HG02981 (cell line): Measurements from ENCODE around the gene FLACC1.
"Not testable (repeated sequence)": the region's sequence is repeated elsewhere in the genome, so short reads cannot be mapped to it uniquely, and the experiment has no call there.

Source experiments
- ATAC-seq: cut with Tn5 transposase; IDR thresholded peaks from one replicate; pipeline ENCODE4 v1.9.1; 2021; ENCODE audit warnings: mild to moderate bottlenecking, moderate library complexity; ENCODE audit not compliant: unreplicated experiment

FLACC1 gene

DNA sequence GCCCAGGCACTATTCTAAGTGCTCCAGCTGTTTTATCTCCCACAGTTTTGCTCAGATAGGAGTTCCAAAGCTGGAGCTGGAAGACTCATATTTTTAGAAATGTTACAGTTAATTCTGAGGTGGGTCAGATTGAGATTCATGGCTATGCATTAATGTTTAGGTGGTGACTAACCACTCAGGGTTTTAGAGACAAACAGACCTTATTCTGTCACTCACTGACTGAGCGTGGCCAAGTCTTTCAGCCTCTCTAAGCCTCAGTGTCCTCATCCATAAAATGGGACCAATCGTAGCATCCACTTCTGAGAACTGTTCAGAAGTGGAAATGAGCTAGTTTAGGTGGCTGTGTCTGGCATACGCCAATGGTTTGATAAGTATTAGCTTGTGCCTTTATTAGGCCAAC lies 101.1 kb downstream of the FLACC1 start:
- ATAC-seq: no peak

DNA sequence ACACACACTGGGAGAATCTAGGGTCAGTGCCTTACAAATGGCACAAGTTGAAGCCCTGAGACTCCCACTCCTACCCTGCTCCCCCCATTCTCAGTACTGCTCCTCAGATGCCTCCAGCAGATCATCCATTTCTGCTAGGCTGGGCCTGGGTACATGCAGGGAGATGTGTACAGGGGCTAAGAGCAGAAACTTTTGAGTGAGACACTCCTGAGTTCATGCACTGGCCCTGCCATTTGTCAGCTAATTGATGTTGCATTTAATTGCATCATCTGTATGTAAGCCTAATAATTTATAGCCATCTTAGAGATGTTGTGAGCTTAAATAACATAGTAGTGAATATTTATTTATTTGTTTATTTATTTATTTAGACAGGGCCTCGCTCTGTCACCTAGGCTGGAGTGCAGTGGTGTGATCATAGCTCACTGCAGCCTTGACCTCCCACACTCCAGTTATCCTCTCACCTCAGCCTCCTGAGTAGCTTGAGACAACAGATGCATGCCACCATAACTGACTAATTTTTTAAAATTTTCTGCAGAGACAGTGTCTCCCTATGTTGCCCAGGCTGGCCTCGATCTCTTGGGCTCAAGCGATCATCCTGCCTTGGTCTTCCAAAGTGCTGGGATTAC lies 101.6 kb downstream of the FLACC1 start:
- ATAC-seq: no peak

DNA sequence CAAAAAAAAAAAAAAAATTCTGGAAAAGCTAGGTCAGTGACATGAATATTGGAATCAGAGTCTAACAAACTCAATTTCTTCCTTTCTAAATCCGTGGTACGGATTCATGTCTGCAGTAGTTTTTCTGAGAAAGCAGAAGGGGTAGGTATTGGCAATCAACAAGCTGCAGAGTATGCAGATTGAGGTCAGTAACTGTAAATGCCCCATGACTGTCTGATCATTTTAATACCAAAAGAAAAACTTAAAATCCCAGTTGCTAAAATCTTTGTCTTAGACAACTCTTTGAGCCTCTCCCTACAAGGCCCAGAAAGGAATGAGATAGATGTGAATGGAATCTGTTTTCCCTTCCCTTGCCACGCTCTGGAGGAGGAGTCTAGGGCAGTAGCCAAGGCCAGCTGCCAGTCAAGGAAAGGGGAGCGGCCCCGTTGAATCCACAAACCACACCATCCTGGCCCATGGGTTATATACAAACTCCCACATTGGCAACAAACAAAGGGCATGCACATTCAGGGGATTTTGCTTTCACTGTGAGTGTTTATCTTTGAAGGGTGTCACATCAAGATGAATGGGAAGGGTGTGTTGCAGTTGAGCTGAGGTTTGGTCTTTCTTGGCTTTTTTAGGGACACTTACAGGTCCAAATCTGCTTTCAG lies 102.9 kb downstream of the FLACC1 start:
- no peak for ATAC-seq

DNA sequence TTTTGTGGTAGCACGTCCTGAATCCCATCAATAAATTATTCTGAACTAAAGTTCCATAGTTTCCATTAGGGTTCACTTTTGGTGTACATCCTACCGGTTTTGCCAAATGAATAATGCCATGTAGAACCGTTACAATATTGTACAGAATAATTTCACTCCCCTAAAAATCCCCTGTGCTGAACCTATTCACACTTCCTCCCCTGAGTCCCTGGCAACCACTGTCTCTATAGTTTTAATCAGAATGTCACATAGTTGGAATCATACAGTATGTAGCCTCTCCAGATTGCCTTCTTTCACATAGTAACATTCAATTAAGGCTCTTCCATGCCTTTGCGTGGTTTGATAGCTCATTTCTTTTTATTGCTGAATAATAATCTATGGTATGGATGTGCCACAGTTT lies 106.4 kb downstream of the FLACC1 start:
- no peak for ATAC-seq

DNA sequence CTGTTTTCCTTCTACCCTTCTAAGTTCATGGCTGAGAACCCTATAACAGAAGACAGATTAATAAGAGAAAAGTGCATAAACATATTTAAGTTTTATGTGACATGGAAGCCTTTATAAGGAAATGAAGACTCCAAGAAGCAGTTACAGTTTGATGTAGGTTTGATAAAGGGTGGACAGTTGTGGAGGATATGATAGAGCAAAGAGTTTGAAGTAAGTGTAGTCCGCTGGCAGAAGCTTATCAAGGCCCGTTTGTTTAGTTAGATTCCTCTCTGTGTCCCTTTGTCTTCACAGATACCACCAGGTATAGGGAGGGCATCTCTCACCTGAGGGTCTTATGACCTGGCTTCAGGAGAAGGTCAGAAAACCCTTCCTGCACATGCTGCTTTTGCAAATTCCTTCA lies 107.3 kb downstream of the FLACC1 start:
- ATAC-seq: no peak

DNA sequence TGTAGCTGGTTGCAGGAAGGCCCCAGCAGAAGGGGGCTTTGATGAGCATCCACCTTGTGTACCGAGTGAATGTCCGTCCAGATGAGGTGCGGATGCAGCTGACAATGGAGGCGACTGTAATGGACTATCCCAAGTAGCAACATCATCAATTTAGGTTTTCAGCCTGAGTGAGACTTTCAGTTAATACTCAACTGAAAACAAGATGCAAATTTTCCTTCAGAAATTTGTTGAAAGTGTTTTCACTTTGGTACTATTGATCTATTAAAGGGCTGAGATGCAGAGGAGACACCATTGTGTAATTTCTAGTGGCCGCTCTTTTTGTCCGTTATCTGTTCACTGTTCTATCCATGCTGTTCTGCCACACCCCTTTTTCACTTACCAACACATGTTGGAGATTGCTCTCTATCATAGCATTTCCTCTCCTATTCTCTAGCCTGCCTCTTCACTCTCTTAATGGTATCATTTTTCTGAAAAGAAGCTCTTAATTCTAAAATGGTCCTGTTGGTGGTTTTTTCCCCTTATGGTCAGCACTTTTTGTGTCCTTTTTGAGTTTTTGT lies 108.8 kb downstream of the FLACC1 start:
- ATAC-seq: no peak

DNA sequence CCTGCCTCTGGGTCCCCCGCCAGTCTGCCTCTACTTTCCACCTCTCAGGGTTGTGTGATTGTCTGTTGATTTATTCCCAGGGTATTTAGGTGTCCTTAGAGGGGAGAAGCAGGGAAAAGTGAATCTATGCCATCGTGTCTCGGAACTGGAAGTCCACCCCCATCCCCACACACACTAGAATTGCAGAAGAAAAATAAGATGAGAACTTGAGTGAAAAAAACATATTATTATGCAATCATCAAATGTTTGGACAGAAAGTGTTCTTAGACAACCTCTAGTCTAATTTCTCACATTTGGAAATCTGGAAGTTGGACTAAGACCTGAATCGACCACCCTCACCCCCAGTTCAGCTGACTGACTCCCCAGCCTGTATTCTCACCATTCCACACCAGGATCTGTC lies 110.9 kb downstream of the FLACC1 start:
- no peak for ATAC-seq

DNA sequence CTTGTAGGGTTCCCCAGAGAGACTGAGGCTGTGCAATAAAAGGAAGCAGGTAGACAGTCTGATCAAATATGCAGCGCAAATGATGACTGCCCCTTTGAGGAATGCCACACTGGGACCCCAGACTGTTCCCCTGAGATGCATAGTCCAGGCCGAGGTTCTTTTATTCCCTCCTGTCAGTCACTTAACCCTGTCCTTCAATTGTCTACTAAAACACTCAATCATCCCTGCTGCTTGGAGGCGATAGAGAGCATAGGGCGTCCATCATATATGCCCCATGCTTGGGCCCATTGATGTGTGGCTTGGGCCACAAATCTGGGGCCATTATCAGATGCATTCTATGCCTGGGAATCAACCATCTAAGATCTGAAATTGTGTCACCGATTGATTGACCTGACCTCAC lies 112.3 kb downstream of the FLACC1 start:
- no peak for ATAC-seq

DNA sequence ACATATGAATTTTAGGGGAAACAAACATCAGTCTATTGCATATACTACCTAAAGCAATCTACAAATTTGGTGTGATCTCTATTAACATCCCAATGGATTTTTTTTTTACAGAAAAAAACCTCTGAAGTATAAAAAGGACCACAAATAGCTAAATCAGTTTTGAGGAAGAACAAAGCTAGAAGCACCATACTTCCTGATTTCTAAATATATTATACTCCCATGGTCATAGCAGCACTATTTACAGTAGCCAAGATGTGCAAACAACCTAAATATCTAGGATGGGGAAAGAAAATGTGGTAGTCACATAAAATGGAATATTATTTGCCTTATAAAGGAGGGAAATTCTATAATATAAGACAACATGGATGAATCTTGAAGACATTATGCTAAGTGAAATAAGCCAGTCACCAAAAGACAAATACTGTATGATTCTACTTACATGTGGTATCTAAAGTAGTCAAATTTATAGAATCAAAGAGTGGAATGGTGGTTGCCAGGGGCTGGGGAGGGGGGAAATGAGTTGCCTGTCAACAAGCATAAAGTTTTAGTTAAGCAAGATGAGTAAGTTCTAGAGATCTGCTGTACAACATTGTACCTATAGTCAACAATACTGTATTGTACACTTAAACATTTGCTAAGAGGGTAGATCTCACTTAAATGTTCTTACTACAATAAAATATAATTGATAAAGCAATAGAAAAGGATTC lies 114.4 kb downstream of the FLACC1 start:
- no peak for ATAC-seq

DNA sequence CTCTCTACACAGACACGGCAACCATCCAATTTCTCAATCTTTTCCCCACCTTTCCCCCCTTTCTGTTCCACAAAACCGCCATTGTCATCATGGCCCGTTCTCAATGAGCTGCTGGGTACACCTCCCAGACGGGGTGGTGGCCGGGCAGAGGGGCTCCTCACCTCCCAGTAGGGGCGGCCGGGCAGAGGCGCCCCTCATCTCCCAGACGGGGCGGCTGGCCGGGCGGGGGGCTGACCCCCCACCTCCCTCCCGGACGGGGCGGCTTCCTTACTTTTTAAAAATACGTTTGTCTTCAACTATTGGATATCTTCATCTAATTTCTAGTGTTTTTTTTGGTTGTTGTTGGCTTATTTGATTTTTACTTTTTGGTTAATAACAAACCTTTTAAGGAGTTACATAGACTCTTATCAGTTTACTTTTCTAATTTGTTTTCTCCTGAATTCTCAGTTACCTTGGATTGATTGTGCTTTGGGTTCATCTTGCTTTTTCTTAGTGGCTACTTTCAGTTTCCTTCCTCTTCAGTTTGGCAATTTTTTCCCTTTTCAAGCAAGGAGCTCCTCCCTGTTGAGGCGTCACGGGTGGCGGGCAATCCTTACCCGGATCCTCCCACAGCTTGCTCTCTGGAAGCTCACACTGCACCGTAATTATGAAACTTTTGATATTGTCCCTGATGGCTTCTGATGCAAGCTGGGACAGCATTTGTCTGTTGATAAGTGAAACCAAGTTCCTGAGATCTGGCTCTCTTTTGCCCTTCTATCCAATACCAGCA lies 117.8 kb downstream of the FLACC1 start:
- not testable (repeated sequence) for ATAC-seq
